ENCODE data around the gene ZBTB7C. TPM values are rescaled to one million over a fixed set of nuclear protein-coding genes. Genes with fewer than 3 reads are reported as not detected.

The ZBTB7C gene
- total RNA-seq, 1 experiment from 2014 or later, result 0.32 TPM

DNA sequence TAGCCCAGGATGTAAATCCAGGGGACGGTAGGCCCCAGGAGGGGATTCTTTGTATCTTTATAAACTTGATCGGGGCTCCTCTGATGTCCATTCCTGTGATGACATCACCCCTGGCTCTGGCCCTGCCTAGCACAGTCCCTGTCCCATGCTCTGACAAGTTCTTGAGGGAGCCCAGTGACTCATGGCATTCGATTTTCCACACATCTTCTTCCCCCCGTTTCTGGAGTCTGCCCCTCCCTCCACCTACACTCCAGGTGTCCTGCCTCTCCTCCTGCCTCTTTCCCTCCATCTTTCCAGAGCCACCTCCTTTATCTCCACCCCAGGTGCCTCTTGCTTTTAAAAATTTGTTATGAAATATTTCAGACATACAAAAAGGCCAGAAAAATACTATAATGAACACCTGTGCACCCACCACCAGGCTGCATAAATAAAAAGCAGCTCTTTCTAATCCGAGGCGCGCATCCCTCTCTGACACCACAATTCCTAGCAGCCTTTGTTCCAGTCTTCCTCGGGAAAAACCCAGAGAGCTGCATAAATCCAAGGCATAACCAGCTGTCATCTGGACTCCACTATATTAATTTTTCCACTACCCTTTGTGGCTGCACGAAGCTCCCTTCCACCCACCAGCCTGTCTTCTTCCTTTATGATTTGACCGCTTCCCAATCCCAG lies 207.7 kb downstream of the ZBTB7C start:
- H3K27ac ChIP-seq (ENCODE audit: low read depth, low read length, poor library complexity, severe bottlenecking), result no peak overlapping the region

DNA sequence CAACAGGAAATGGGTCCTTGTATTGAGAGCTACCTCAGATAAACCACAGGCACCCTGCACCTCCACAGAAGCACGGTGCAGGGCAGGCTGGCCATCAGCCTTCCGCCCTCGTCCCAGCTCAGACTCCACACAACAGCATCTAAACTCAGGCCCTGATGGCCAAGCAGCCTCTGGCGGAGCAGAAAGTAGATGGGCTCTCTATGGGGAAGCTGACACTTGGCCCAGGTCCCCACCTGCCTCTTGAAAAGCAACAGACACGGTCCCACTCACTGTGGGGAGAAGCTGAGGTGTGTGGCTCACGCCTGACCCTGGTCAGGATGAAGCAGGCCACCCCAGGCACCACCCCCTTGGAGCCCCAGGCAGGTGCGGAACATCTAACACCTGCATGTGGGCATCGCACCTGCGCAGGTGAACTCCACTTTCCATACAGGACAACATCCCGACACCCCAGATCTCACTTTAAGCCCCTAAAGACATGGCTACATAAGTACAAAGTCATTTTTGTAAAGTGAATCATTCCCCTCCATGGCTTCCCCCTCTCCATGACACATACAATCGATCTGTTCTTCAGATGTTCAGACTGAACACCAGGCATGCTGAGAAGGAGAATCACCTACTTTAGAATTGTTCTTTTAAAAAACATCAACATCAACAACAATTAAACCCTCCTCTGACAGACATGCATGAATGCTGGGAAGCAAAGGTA lies 208.4 kb downstream of the ZBTB7C start:
- Histone ChIP-seq H3K9me3 (ENCODE audit: low read depth, low read length, poor library complexity, severe bottlenecking) (no peaks in the 10 kb centered on the region), H3K27ac (ENCODE audit: low read depth, low read length, poor library complexity, severe bottlenecking) (no peak overlapping the region), H3K4me1 (ENCODE audit: insufficient read depth, low read length, poor library complexity, severe bottlenecking) (no peaks in the 10 kb centered on the region), H3K4me3 (ENCODE audit: low read depth, low read length, poor library complexity, severe bottlenecking) (no peak overlapping the region), H3K36me3 (ENCODE audit: insufficient read depth, low read length, poor library complexity, severe bottlenecking) (no peaks in the 10 kb centered on the region), H3K27me3 (replicated peaks; ENCODE audit: insufficient read depth, low read depth, low read length, poor library complexity) (peaks cover 21% of the 10 kb centered on the region)
- ChIA-PET POLR2A (ENCODE audit: low non-redundant PET) (no interaction called here), CTCF (no interaction called here)
- no peak for DNase-seq (ENCODE audit: low spot score)
- intact Hi-C loops (cut with micrococcal nuclease; ENCODE audit: unreplicated experiment), result no loop called here
- TF ChIP-seq, protein P1, sequence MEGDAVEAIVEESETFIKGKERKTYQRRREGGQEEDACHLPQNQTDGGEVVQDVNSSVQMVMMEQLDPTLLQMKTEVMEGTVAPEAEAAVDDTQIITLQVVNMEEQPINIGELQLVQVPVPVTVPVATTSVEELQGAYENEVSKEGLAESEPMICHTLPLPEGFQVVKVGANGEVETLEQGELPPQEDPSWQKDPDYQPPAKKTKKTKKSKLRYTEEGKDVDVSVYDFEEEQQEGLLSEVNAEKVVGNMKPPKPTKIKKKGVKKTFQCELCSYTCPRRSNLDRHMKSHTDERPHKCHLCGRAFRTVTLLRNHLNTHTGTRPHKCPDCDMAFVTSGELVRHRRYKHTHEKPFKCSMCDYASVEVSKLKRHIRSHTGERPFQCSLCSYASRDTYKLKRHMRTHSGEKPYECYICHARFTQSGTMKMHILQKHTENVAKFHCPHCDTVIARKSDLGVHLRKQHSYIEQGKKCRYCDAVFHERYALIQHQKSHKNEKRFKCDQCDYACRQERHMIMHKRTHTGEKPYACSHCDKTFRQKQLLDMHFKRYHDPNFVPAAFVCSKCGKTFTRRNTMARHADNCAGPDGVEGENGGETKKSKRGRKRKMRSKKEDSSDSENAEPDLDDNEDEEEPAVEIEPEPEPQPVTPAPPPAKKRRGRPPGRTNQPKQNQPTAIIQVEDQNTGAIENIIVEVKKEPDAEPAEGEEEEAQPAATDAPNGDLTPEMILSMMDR (conservative IDR thresholded peaks at IDR 0.05; ENCODE audit: low read depth, low read length), result no peak
- TF ChIP-seq EZH2 (IDR thresholded peaks at IDR 0.05; ENCODE audit: borderline replicate concordance, low read depth, low read length, poor library complexity, severe bottlenecking), result no peak
- BruUV-seq (replicated peaks), result no TSS peak

More for the DNA sequence above, 207.7 kb downstream of the ZBTB7C start:
- no peak for TF ChIP-seq EZH2 (IDR thresholded peaks at IDR 0.05; ENCODE audit: borderline replicate concordance, low read depth, low read length, poor library complexity, severe bottlenecking)
- TF ChIP-seq, protein P1 (conservative IDR thresholded peaks at IDR 0.05; ENCODE audit: low read depth, low read length), result no peak
- H3K27me3 ChIP-seq (replicated peaks; ENCODE audit: insufficient read depth, low read depth, low read length, poor library complexity), result peaks cover 21% of the 10 kb centered on the region
- H3K36me3 ChIP-seq (ENCODE audit: insufficient read depth, low read length, poor library complexity, severe bottlenecking), result no peaks in the 10 kb centered on the region
- POLR2A ChIA-PET (ENCODE audit: low non-redundant PET), result no interaction called here
- H3K4me3 ChIP-seq (ENCODE audit: low read depth, low read length, poor library complexity, severe bottlenecking), result no peak overlapping the region
- BruUV-seq (replicated peaks), result no TSS peak
- H3K9me3 ChIP-seq (ENCODE audit: low read depth, low read length, poor library complexity, severe bottlenecking), result no peaks in the 10 kb centered on the region
- no peak for DNase-seq (ENCODE audit: low spot score)
- H3K4me1 ChIP-seq (ENCODE audit: insufficient read depth, low read length, poor library complexity, severe bottlenecking), result no peaks in the 10 kb centered on the region
- intact Hi-C loops (cut with micrococcal nuclease; ENCODE audit: unreplicated experiment), result no loop called here
- CTCF ChIA-PET, result no interaction called here

DNA sequence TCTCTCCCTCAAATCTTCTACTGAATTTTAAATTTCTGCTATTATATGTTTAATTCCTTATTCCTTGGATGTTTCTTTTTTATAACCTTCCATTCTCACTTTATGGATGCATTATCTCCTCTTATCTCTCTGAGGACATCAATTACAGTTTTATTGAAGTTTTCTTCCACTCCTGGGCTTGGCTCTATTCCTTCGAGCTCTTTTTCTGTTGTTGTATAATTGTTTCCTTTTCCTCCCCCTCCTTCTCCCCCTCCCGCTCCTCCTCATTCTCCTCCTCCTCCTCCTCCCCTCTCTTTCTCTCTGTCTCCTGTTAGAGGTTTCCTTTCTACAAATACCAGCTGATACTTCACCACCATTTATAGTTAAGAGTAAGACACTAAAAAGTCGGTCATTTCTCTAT lies 209.8 kb downstream of the ZBTB7C start:
- TF ChIP-seq EZH2 (IDR thresholded peaks at IDR 0.05; ENCODE audit: borderline replicate concordance, low read depth, low read length, poor library complexity, severe bottlenecking), result no peak
- TF ChIP-seq, protein P1 (conservative IDR thresholded peaks at IDR 0.05; ENCODE audit: low read depth, low read length), result no peak
- no peak overlapping the region for H3K4me3 ChIP-seq (ENCODE audit: low read depth, low read length, poor library complexity, severe bottlenecking)
- BruUV-seq (replicated peaks), result no TSS peak
- CTCF ChIA-PET, result no interaction called here
- no peaks in the 10 kb centered on the region for H3K36me3 ChIP-seq (ENCODE audit: insufficient read depth, low read length, poor library complexity, severe bottlenecking)
- no peaks in the 10 kb centered on the region for H3K4me1 ChIP-seq (ENCODE audit: insufficient read depth, low read length, poor library complexity, severe bottlenecking)
- POLR2A ChIA-PET (ENCODE audit: low non-redundant PET), result no interaction called here
- H3K9me3 ChIP-seq (ENCODE audit: low read depth, low read length, poor library complexity, severe bottlenecking), result no peaks in the 10 kb centered on the region
- peaks cover 21% of the 10 kb centered on the region for H3K27me3 ChIP-seq (replicated peaks; ENCODE audit: insufficient read depth, low read depth, low read length, poor library complexity)
- no peak for DNase-seq (ENCODE audit: low spot score)
- intact Hi-C loops (cut with micrococcal nuclease; ENCODE audit: unreplicated experiment), result no loop called here
- H3K27ac ChIP-seq (ENCODE audit: low read depth, low read length, poor library complexity, severe bottlenecking), result no peak overlapping the region
